GM12872 (cell line): ENCODE results near the gene LINGO4.

Experiments used
- TF ChIP-seq, protein P1 (sequence below): IDR thresholded peaks from 3 replicates; pipeline ENCODE4 v1.5.1; 2011; ENCODE audit warnings: low read depth, mild to moderate bottlenecking, low read length, moderate library complexity; ENCODE audit not compliant: insufficient read depth

The LINGO4 gene

GRCh38 chr1:151809985-151810556, 4.9 kb upstream of the LINGO4 start:
- TF ChIP-seq, protein P1, sequence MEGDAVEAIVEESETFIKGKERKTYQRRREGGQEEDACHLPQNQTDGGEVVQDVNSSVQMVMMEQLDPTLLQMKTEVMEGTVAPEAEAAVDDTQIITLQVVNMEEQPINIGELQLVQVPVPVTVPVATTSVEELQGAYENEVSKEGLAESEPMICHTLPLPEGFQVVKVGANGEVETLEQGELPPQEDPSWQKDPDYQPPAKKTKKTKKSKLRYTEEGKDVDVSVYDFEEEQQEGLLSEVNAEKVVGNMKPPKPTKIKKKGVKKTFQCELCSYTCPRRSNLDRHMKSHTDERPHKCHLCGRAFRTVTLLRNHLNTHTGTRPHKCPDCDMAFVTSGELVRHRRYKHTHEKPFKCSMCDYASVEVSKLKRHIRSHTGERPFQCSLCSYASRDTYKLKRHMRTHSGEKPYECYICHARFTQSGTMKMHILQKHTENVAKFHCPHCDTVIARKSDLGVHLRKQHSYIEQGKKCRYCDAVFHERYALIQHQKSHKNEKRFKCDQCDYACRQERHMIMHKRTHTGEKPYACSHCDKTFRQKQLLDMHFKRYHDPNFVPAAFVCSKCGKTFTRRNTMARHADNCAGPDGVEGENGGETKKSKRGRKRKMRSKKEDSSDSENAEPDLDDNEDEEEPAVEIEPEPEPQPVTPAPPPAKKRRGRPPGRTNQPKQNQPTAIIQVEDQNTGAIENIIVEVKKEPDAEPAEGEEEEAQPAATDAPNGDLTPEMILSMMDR: no peak

- TF ChIP-seq, protein P1: no peak
Measured at GRCh38 chr1:151809290-151809984, 4.2 kb upstream of the LINGO4 start.

DNA sequence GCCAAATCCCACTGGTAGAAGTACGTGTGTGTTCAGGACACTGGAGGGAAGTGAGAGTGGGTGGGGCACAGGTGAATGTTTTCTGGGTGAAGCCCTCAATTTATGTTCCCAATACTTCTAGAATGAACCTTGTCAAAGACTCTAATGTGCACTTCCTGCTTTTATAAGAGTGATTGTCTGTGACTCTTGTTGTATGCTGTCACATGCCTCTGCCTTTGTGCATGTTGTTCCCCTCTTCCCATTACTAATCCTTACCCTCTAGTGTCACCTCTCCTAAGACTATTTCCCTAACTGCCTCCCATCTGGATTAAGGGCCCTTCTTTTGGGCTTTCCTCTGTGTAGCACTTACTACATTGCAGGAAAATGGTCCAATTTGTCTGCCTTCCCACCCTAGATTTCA, 2.5 kb upstream of the LINGO4 start:
- TF ChIP-seq, protein P1: no peak

- TF ChIP-seq, protein P1: no peak
Measured at GRCh38 chr1:151807131-151807530, 1.9 kb upstream of the LINGO4 start.

- TF ChIP-seq, protein P1: no peak
Measured at GRCh38 chr1:151806170-151806569, 951 bp upstream of the LINGO4 start.

DNA sequence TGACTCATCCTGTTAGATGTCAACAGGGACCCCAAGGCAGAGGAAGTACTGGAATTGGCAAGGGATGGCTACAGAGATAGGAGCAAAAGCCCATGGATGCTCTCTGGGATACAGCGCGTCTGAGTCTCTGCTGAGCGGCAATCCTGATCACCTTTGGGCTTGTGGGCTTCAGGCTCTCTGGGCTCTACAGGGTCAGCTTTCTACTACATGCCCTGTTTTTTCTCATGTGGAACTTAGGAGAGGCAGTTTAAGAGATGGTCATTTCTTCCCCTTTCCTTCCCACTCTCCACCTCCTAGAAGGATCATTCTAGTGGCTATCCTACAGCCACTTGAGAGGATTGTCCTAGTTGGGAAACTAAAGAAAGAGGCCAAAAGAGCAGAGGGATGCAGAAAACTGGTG, 1.3 kb downstream of the LINGO4 start:
- TF ChIP-seq, protein P1: no peak

- TF ChIP-seq, protein P1: no peak
Measured at GRCh38 chr1:151803164-151803563, 2.1 kb downstream of the LINGO4 start.
